SK-N-SH (cell line): ENCODE measurements around the gene PIP5K1B.

ENCODE experiments used
- EZH2phosphoT487 ChIP-seq: fragments of 200-600 bp; sonication (generic); IDR thresholded peaks from 2 replicates; pipeline ENCODE4 v1.6.1; 2017; ENCODE audit warnings: low read depth, mixed run types, mild to moderate bottlenecking, antibody characterized with exemption, moderate library complexity, borderline replicate concordance
- RAD21 ChIP-seq: IDR thresholded peaks from 2 replicates; pipeline ENCODE4 v1.6.1; 2012; ENCODE audit warnings: mild to moderate bottlenecking, low read length
- TAF1 ChIP-seq: IDR thresholded peaks from 2 replicates; pipeline ENCODE4 v1.6.1; 2012; ENCODE audit warnings: low read depth, mild to moderate bottlenecking, low read length, moderate library complexity, borderline replicate concordance
- TF ChIP-seq, protein P1 (sequence below): fragments of 200-600 bp; sonication (generic); IDR thresholded peaks from 2 replicates; pipeline ENCODE4 v1.6.1; 2017; ENCODE audit warnings: antibody characterized with exemption, mild to moderate bottlenecking, moderate library complexity
- TF ChIP-seq, protein P2 (sequence below): IDR thresholded peaks from 2 replicates; pipeline ENCODE4 v1.6.1; 2012; ENCODE audit warnings: mild to moderate bottlenecking, low read depth, low read length, moderate library complexity

DNA sequence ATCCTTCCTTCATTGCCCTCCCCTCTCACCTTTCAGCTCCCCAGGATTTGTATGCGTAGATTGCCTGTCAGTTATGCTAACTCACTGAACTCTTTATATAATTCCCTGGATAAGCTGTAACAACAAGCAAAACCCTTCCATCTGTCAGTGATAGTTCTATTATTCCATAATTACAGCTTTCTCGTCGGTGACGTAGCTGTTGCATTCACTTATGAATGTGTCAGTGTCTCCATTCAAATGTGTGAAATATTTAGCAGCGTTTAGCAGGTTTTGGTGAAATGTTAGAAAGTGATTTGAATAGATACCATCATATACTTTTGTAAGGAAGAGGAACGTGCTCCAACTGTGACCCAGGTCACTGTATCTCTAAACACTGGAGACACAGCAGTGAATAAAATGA lies 45.2 kb downstream of the PIP5K1B start:
- TF ChIP-seq, protein P1, sequence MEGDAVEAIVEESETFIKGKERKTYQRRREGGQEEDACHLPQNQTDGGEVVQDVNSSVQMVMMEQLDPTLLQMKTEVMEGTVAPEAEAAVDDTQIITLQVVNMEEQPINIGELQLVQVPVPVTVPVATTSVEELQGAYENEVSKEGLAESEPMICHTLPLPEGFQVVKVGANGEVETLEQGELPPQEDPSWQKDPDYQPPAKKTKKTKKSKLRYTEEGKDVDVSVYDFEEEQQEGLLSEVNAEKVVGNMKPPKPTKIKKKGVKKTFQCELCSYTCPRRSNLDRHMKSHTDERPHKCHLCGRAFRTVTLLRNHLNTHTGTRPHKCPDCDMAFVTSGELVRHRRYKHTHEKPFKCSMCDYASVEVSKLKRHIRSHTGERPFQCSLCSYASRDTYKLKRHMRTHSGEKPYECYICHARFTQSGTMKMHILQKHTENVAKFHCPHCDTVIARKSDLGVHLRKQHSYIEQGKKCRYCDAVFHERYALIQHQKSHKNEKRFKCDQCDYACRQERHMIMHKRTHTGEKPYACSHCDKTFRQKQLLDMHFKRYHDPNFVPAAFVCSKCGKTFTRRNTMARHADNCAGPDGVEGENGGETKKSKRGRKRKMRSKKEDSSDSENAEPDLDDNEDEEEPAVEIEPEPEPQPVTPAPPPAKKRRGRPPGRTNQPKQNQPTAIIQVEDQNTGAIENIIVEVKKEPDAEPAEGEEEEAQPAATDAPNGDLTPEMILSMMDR, result no peak
- TF ChIP-seq TAF1, result no peak
- no peak for TF ChIP-seq EZH2phosphoT487
- TF ChIP-seq RAD21, result no peak
- TF ChIP-seq, protein P2, sequence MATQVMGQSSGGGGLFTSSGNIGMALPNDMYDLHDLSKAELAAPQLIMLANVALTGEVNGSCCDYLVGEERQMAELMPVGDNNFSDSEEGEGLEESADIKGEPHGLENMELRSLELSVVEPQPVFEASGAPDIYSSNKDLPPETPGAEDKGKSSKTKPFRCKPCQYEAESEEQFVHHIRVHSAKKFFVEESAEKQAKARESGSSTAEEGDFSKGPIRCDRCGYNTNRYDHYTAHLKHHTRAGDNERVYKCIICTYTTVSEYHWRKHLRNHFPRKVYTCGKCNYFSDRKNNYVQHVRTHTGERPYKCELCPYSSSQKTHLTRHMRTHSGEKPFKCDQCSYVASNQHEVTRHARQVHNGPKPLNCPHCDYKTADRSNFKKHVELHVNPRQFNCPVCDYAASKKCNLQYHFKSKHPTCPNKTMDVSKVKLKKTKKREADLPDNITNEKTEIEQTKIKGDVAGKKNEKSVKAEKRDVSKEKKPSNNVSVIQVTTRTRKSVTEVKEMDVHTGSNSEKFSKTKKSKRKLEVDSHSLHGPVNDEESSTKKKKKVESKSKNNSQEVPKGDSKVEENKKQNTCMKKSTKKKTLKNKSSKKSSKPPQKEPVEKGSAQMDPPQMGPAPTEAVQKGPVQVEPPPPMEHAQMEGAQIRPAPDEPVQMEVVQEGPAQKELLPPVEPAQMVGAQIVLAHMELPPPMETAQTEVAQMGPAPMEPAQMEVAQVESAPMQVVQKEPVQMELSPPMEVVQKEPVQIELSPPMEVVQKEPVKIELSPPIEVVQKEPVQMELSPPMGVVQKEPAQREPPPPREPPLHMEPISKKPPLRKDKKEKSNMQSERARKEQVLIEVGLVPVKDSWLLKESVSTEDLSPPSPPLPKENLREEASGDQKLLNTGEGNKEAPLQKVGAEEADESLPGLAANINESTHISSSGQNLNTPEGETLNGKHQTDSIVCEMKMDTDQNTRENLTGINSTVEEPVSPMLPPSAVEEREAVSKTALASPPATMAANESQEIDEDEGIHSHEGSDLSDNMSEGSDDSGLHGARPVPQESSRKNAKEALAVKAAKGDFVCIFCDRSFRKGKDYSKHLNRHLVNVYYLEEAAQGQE, result no peak
